Natural killer cell (primary cell): ENCODE data around the gene GIT2. TPM values are rescaled to one million over a fixed set of nuclear protein-coding genes. Genes with fewer than 3 reads are reported as not detected.
A peak's percentile ranks its signal among the peaks of the same experiment; 100 is the strongest.

ENCODE experiments used
- ATAC-seq, 3 donors: fragments of 150-1000 bp in 2 of 3; fragments of 200-7000 bp in 1 of 3; cut with Tn5 transposase; 1 replicate in 1 of 3; 2 replicates in 2 of 3; pipeline ENCODE4 v1.10.0; 2021; ENCODE audit warnings: mild to moderate bottlenecking in 2 of 3, moderate library complexity in 2 of 3
- DNase-seq, 2 donors: peaks; one replicate each; pipeline versions ENCODE4 v3.0.0 to v3.0.0-alpha.2; 2013 to 2021; ENCODE audit warnings: mixed read lengths in 1 of 2
- H3K27ac ChIP-seq: one replicate; pipeline ENCODE4 v1.5.1; 2013; ENCODE audit warnings: mild to moderate bottlenecking, low read length
- H3K27me3 ChIP-seq: one replicate; pipeline ENCODE4 v1.6.1; 2013; ENCODE audit warnings: low read length; ENCODE audit not compliant: control insufficient read depth, insufficient read depth
- H3K36me3 ChIP-seq: one replicate; pipeline ENCODE4 v1.6.1; 2013; ENCODE audit warnings: low read length; ENCODE audit not compliant: control insufficient read depth, insufficient read depth
- H3K4me1 ChIP-seq: one replicate; pipeline ENCODE4 v1.6.1; 2013; ENCODE audit warnings: low read length; ENCODE audit not compliant: control insufficient read depth, insufficient read depth
- H3K4me3 ChIP-seq: one replicate; pipeline ENCODE4 v1.5.1; 2013; ENCODE audit warnings: low read length
- H3K9me3 ChIP-seq: one replicate; pipeline ENCODE4 v1.6.1; 2013; ENCODE audit warnings: low read length; ENCODE audit not compliant: control insufficient read depth, insufficient read depth
- H3K27ac Mint-ChIP-seq, 2 donors: one replicate each; pipeline ENCODE4 v1.8.0; 2022; ENCODE audit warnings: mild to moderate bottlenecking in 2 of 2, mixed read lengths in 2 of 2, moderate library complexity in 1 of 2
- H3K27me3 Mint-ChIP-seq, 2 donors: one replicate each; pipeline ENCODE4 v1.8.0; 2022; ENCODE audit warnings: low read depth in 2 of 2, mixed read lengths in 2 of 2
- H3K36me3 Mint-ChIP-seq: one replicate; pipeline ENCODE4 v1.8.0; 2022; ENCODE audit warnings: mixed read lengths
- H3K4me1 Mint-ChIP-seq, 2 donors: one replicate each; pipeline ENCODE4 v1.8.0; 2022; ENCODE audit warnings: mixed read lengths in 2 of 2
- H3K4me3 Mint-ChIP-seq: one replicate; pipeline ENCODE4 v1.8.0; 2022; ENCODE audit warnings: mild to moderate bottlenecking, moderate library complexity, mixed read lengths
- H3K9me3 Mint-ChIP-seq, 2 donors: one replicate each; pipeline ENCODE4 v1.8.0; 2022; ENCODE audit warnings: mixed read lengths in 2 of 2
- WGBS: methylation state at CpG from one replicate; pipeline ENCODE4 v1.1.7; 2013; ENCODE audit warnings: missing lambda C conversion rate; ENCODE audit not compliant: insufficient coverage; 5-methylcytosine and 5-hydroxymethylcytosine counted together
- intact Hi-C: fragments of 100-400 bp; cut with micrococcal nuclease; formaldehyde crosslinking; loops from one replicate; pipeline ENCODE4 v1.14.2; 2022
- total RNA-seq, 4 donors: library from RNA; stranded (reverse); fragments of 120-200 nt in 1 of 4; gene quantifications; one replicate each; pipeline versions ENCODE4 v1.2.3 to v1.2.4, GENCODE V29; 2013 to 2022
- TF ChIP-seq, protein P1 (sequence below): fragments of 200-600 bp; IDR thresholded peaks from one replicate; pipeline ENCODE4 v1.8.0; 2022; ENCODE audit warnings: antibody characterized with exemption

The GIT2 gene
- total RNA-seq, 3 donors from 2014 or later (not counting 1 experiment from before 2014, with no cell fraction given), result 98.8 to 118 (median 117) TPM

- ATAC-seq (no peak), DNase-seq (no peak)
- peaks cover 8% of the 10 kb centered on the region for H3K4me1 ChIP-seq
- H3K4me3 Mint-ChIP-seq, result no peak overlapping the region
- no peaks in the 10 kb centered on the region for H3K27me3 Mint-ChIP-seq
- H3K9me3 ChIP-seq, result no peaks in the 10 kb centered on the region
- intact Hi-C loops, result no loop called here
- H3K9me3 Mint-ChIP-seq, result no peaks in the 10 kb centered on the region
- no peak overlapping the region for H3K4me3 ChIP-seq
- no peaks in the 10 kb centered on the region for H3K27me3 ChIP-seq
- peaks cover 53% of the 10 kb centered on the region for H3K36me3 ChIP-seq
- peaks cover 27 to 33% of the 10 kb centered on the region in 2 donors for H3K4me1 Mint-ChIP-seq
- TF ChIP-seq, protein P1, sequence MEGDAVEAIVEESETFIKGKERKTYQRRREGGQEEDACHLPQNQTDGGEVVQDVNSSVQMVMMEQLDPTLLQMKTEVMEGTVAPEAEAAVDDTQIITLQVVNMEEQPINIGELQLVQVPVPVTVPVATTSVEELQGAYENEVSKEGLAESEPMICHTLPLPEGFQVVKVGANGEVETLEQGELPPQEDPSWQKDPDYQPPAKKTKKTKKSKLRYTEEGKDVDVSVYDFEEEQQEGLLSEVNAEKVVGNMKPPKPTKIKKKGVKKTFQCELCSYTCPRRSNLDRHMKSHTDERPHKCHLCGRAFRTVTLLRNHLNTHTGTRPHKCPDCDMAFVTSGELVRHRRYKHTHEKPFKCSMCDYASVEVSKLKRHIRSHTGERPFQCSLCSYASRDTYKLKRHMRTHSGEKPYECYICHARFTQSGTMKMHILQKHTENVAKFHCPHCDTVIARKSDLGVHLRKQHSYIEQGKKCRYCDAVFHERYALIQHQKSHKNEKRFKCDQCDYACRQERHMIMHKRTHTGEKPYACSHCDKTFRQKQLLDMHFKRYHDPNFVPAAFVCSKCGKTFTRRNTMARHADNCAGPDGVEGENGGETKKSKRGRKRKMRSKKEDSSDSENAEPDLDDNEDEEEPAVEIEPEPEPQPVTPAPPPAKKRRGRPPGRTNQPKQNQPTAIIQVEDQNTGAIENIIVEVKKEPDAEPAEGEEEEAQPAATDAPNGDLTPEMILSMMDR, result no peak
- WGBS, result 96% methylated on average over 5 of the region's 5 CpGs
- H3K36me3 Mint-ChIP-seq, result no peaks in the 10 kb centered on the region
- H3K27ac Mint-ChIP-seq, result peak overlapping the region; percentile 82 to 87
- no peak overlapping the region for H3K27ac ChIP-seq
Observed at GRCh38 chr12:110038741-110039084, 42.5 kb upstream of the GIT2 start.

- peaks cover 20 to 25% of the 10 kb centered on the region in 2 donors for H3K4me1 Mint-ChIP-seq
- intact Hi-C loops, result no loop called here
Observed at GRCh38 chr12:110037315-110037714, 41.1 kb upstream of the GIT2 start.

DNA sequence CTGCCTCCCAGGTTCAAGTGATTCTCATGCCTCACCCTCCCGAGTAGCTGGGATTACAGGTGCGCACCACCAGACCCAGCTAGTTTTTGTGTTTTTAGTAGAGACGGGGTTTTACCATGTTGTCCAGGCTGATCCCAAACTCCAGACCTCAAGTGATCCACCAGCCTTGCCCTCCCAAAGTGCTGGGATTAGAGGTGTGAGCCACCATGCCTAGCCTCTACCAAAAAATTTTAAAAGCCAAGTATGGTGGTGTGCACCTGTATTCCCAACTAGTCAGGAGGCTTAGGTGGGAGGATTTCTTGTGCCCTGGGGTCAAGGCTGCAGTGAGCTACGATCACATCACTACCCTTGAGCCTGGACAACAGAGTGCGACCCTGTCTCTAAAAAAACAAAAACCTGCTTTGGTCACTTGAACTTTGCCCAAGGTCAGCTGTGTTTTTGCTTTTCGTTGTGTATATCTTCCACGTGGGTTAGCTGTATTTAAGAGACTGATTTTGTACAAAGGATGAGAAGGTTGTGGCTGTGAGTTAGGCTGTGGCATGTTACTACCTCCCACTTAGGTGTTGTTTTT is 39.5 kb upstream of the GIT2 start:
- Mint-ChIP-seq H3K9me3 (no peaks in the 10 kb centered on the region), H3K27me3 (no peaks in the 10 kb centered on the region), H3K27ac (no peak overlapping the region), H3K4me3 (no peak overlapping the region), H3K4me1 (peaks cover 20 to 25% of the 10 kb centered on the region in 2 donors), H3K36me3 (no peaks in the 10 kb centered on the region)
- Histone ChIP-seq H3K4me3 (no peak overlapping the region), H3K27ac (no peak overlapping the region), H3K4me1 (peaks cover 5% of the 10 kb centered on the region), H3K36me3 (peaks cover 60% of the 10 kb centered on the region), H3K27me3 (no peaks in the 10 kb centered on the region), H3K9me3 (no peaks in the 10 kb centered on the region)
- intact Hi-C loops, result no loop called here
- DNase-seq, result no peak
- no peak for ATAC-seq
- 95% methylated on average over 7 of the region's 7 CpGs for WGBS
- TF ChIP-seq, protein P1, result no peak

More at GRCh38 chr12:110037315-110037714, 41.1 kb upstream of the GIT2 start:
- ATAC-seq (no peak), DNase-seq (no peak)
- peaks cover 5% of the 10 kb centered on the region for H3K4me1 ChIP-seq
- Mint-ChIP-seq H3K36me3 (no peaks in the 10 kb centered on the region), H3K9me3 (no peaks in the 10 kb centered on the region), H3K27me3 (no peaks in the 10 kb centered on the region), H3K27ac (no peak overlapping the region), H3K4me3 (no peak overlapping the region)
- 95% methylated on average over 5 of the region's 5 CpGs for WGBS
- no peak overlapping the region for H3K27ac ChIP-seq
- H3K9me3 ChIP-seq, result no peaks in the 10 kb centered on the region
- H3K36me3 ChIP-seq, result peaks cover 58% of the 10 kb centered on the region
- TF ChIP-seq, protein P1, result no peak
- no peaks in the 10 kb centered on the region for H3K27me3 ChIP-seq
- H3K4me3 ChIP-seq, result no peak overlapping the region

GRCh38 chr12:110033888-110034287 is 37.7 kb upstream of the GIT2 start:
- Mint-ChIP-seq H3K27me3 (no peaks in the 10 kb centered on the region), H3K27ac (no peak overlapping the region), H3K9me3 (no peaks in the 10 kb centered on the region), H3K4me3 (no peak overlapping the region), H3K36me3 (no peaks in the 10 kb centered on the region), H3K4me1 (peaks cover 3 to 9% of the 10 kb centered on the region in 2 donors)
- peaks cover 71% of the 10 kb centered on the region for H3K36me3 ChIP-seq
- no peak overlapping the region for H3K4me3 ChIP-seq
- no peaks in the 10 kb centered on the region for H3K27me3 ChIP-seq
- ATAC-seq (no peak), DNase-seq (no peak)
- intact Hi-C loops, result no loop called here
- no peaks in the 10 kb centered on the region for H3K9me3 ChIP-seq
- no peak overlapping the region for H3K27ac ChIP-seq
- TF ChIP-seq, protein P1, result no peak
- no peaks in the 10 kb centered on the region for H3K4me1 ChIP-seq
- 93% methylated on average over 3 of the region's 3 CpGs for WGBS
